ENCODE results near the gene NTN1. TPM values are rescaled to one million over a fixed set of nuclear protein-coding genes. Genes with fewer than 3 reads are reported as not detected.

The NTN1 gene
- total RNA-seq, 1 experiment from 2014 or later: 1.2 TPM

- H3K27me3 Mint-ChIP-seq (ENCODE audit: low read depth): peaks cover 17% of the 10 kb centered on the region
- peak overlapping the region in 1 of 3 experiments; percentile 80; a peak in 1 of 7 replicates for H3K27ac Mint-ChIP-seq
- no peak overlapping the region for H2BK12ac ChIP-seq (ENCODE audit: insufficient read length, low read depth, low read length)
Measured at GRCh38 chr17:9242497-9242881, 221.2 kb downstream of the NTN1 start.

More at GRCh38 chr17:9242497-9242881, 221.2 kb downstream of the NTN1 start:
- Histone ChIP-seq H3K23ac (ENCODE audit: insufficient read length, low read depth, low read length) (no peak overlapping the region), H3T11ph (ENCODE audit: low read length) (no peak overlapping the region), H2BK5ac (ENCODE audit: insufficient read length, low read length) (no peak overlapping the region), H4K8ac (replicated peaks; ENCODE audit: insufficient read length, low read depth, low read length) (no peak overlapping the region), H3K27me3 (ENCODE audit: insufficient read depth, low read length) (no peaks in the 10 kb centered on the region), H3K27ac (ENCODE audit: insufficient read length, low read depth, low read length) (no peak overlapping the region), H3K18ac (ENCODE audit: insufficient read length, low read depth, low read length) (no peak overlapping the region), H3K79me1 (ENCODE audit: insufficient read depth, low read depth, low read length, poor library complexity, severe bottlenecking) (no peaks in the 10 kb centered on the region), H2BK20ac (ENCODE audit: low read depth, low read length, poor library complexity, severe bottlenecking) (no peak overlapping the region), H3K9me3 (ENCODE audit: control insufficient read depth, low read depth, low read length) (no peaks in the 10 kb centered on the region), H3K4me1 (ENCODE audit: insufficient read depth, low read length) (0 out of 2 replicates have a peak, but pooled peaks cover 2% of the 10 kb centered on the region), H3K4me2 (ENCODE audit: insufficient read depth, insufficient read length, low read length) (no peak overlapping the region), H3K23me2 (ENCODE audit: insufficient read length, low read depth, low read length, poor library complexity, severe bottlenecking) (peaks cover 8% of the 10 kb centered on the region), H3K9ac (ENCODE audit: extremely low read depth, insufficient read length, low read length) (no peak overlapping the region), H3K56ac (ENCODE audit: insufficient read length, low read depth, low read length) (no peak overlapping the region), H3K79me2 (ENCODE audit: insufficient read depth, low read length) (no peaks in the 10 kb centered on the region), H3K4ac (ENCODE audit: low read depth, low read length) (no peak overlapping the region), H4K91ac (ENCODE audit: insufficient read length, low read depth, low read length) (no peak overlapping the region), H2BK15ac (ENCODE audit: low read depth, low read length) (no peak overlapping the region), H2AK5ac (ENCODE audit: insufficient read length, low read length) (no peak overlapping the region), H4K20me1 (ENCODE audit: control insufficient read depth, insufficient read depth, insufficient read length) (no peaks in the 10 kb centered on the region), H3K14ac (ENCODE audit: insufficient read depth, low read length) (no peak overlapping the region), H2AFZ (ENCODE audit: low read length) (no peak overlapping the region), H4K5ac (ENCODE audit: insufficient read length, low read depth, low read length) (no peak overlapping the region), H2BK120ac (ENCODE audit: low read depth, low read length, poor library complexity, severe bottlenecking) (no peak overlapping the region)
- no CpG with 5 or more reads among the region's 16 CpGs for WGBS (ENCODE audit: extremely low coverage, insufficient read length, low lambda C conversion rate)
- no peak for DNase-seq
- no peak overlapping the region for H3K4me3 Mint-ChIP-seq
- peaks cover 0 to 2% (median 0%) of the 10 kb centered on the region in 3 experiments; a peak in 1 of 7 replicates for H3K36me3 Mint-ChIP-seq (ENCODE audit: insufficient read depth in 1 of 3, low read depth in 3 of 3)
- peaks cover 34 to 62% of the 10 kb centered on the region in 2 experiments for H3K4me1 Mint-ChIP-seq
- H3K9me3 Mint-ChIP-seq: no peaks in the 10 kb centered on the region
- no peak for TF ChIP-seq CTCF (conservative IDR thresholded peaks at IDR 0.05)
